Measurements from ENCODE around the gene KDELR1.

The KDELR1 gene

DNA sequence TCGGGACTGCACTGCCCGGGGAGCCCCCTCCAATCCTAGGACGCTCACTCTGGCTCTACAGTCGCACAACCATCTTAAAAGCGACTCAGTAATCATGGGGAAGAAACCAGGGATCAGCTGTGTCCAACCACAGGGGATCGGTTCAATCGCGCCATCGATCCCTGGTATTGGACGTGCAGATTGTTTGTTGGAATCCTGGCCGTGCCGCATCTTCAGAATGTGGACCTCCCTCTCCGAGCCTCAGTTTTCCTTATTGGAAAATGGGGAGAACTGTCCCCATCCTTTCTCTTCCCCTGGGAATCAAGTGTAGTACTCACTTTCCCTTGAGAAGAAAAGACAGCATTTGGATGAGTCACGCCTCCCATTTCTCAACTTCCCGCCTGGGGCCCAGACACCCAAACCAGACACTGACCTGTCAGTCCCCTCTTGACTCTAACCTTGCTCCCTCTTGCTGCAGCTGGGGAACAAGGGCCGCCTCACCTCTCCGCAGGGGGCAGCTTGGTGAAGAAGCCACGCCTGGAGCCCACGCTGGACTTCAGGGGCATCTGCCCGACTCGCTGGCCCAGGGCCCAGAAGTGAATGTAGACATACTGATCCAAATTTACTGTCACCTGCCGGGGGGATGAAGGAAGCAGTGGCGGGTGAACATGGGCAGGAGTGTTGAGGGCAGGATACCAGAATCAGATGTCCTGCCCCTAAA, 48.4 kb downstream of the KDELR1 start:
- DNase-seq (ENCODE audit: low spot score) (no peak), FAIRE-seq (peak; percentile 78)

DNA sequence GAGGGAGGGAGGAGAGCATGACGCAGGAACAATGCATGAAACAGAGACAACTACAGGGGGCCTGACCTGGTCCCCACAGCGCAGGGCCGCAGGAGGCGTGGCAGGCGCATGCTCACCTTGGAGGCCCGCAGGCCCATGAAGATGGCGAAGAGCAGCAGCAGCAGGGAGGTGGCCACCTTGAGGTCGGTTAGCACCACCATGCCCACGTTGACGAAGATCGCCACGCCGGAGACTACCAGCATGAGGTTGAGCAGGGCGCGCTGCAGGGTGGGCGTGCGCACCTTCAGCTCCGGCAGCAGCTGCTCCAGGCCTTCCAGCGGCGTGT, 49.0 kb downstream of the KDELR1 start:
- peak; percentile 44 for FAIRE-seq

DNA sequence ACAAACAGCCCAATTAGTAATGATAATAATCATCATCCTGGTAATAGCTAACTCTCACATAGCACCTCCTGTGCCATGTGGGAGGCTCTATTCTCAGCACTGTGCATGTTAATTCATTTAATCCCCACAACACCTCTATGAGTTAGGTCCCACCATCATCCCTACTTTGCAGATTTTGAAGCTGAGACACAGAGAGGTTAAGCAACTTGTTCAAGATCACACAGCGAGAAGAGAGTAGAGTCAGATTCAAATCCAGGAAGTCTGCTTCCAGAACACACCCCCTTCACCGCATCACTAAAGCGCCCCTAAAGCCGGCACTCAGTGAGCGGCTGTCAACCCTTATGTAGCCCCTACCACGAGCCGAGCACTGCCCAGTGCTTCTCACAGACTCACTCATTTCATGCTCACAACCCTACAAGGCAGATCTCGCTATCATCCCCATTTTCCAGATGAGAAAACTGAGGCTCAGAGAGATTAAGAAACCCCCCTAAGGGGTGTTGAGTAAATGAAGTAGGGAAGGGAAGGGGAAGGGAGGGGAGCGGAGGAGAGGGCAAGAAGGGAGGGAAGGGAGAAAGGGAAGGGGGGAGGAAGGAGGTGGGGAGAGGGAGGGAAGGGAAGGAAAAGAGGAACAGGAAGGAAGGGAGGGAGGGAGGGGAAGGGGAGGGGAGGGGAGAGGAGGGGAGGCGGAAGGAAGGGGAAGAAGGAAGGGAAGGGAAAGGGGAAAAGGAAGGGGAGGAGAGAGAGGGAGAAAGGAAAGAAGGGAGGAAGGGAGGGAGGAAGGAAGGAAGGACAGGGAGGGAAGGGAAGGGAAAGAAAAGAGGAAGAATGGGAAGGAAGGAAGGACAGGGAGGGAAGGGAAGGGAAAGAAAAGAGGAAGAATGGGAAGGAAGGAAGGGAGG, 49.6 kb downstream of the KDELR1 start:
- DNase-seq (ENCODE audit: low spot score): no peak
- FAIRE-seq: peak; percentile 79

More for the DNA sequence above, 49.0 kb downstream of the KDELR1 start:
- DNase-seq (ENCODE audit: low spot score): no peak

- DNase-seq (ENCODE audit: low spot score) (no peak), FAIRE-seq (no peak)
Measured at GRCh38 chr19:48340995-48341394, 50.4 kb downstream of the KDELR1 start.

DNA sequence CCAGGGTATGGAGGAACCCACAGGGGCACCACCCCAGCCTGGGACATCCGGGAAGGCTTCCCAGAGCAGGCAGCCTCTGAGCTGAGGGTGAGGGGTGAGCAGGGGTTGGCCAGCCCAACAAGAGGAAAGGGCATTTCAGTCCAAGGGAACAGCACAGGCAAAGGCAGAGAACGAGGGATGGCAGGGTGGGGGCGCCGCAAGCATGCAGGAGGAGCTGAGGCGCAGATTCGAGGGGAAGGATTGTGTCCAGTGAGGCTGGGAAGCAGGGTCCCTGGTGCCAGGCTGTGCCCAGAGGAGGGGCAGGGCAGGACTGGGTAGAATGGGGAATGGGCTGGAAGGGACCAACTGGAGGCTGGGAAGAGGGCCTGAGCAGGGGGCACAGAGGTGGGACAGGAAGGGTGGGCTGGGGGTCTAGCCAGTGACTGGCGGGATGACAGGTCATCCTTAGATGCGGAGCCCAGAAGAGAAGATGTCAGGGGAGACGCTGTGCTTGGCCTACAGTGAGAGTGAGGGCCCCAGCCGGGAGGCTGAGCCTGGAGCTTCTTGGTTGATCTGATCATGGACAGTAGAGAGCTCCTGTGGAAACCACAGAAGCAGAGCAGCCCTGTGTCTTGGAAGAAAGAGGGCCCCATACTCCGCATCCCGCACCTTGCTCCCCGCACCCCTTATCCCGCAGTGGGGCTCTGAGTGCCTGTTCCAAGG, 52.4 kb downstream of the KDELR1 start:
- FAIRE-seq (no peak), DNase-seq (ENCODE audit: low spot score) (no peak)

DNA sequence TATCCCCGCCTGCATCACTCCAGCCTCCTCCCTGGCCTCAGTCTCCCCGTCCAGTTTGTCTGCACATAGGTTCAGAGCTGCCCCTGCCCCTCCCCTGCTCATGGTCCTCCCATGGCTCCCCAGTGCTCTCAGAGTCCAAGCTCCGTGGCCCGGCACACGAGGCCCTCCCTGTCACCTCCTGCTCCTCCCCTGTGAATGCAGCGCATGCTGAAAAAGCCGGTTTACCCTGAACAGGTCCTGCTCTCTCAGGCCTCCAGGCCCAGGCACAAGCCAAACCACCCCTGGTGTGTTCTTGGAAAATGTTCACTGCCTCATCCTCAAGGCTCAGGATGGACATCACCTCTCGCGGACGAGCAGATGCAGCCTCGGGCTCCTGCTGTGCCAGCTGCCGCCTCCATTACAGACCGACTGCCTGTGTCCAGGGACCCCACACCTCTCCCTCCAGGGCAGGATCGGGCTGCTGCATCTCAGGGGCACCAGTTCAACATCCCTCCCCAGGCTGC, 53.0 kb downstream of the KDELR1 start:
- no peak for DNase-seq (ENCODE audit: low spot score)
- FAIRE-seq: no peak

GRCh38 chr19:48333467-48334384, 57.6 kb downstream of the KDELR1 start:
- no peak for FAIRE-seq
- no peak for DNase-seq (ENCODE audit: low spot score)

DNA sequence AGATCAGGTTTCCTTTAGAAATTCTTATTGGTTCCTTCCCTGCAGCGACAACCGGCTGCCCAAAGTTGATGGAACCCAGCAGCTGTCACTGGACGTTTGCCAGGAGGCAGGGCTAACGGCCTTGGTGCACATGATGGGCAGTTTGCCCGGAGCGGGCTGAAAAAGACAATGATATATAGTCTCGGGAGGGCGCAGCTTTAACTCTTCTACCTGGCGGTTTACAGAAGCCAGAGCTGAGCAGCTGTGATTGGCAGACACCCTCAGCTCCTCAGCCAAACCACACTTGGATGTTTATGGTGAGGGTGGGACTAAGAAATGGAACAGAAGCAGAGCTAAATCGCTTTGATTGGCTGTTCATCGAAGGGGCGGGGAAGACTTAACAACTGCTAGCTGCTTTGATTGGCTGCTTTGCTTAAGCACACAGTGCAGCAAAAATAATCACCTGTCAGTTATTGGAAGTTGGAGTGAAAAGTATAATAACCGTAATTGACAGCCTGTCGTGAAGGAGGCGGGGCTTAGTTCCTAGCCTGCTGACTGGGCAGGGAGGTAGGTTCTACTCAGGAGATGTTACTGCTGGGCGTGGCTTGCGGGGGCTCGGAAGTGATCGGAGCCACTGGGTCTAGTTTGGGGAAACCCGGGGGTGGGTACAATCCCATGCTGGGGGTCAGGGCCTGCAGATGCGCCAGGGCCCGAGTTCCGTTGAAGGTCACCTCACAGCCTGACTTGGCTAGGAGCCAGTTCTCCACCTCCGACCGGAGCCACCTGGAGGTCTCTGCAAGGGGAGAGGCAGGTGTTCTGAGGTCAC, 58.5 kb downstream of the KDELR1 start:
- DNase-seq (ENCODE audit: low spot score): peak; percentile 80
- FAIRE-seq: no peak
